K562 (cell line): ENCODE measurements around the gene TECPR2. TPM values are rescaled to one million over a fixed set of nuclear protein-coding genes. Genes with fewer than 3 reads are reported as not detected.

Experiments
- BRF2 ChIP-seq: IDR thresholded peaks from 3 replicates; pipeline ENCODE4 v1.6.1; 2011; ENCODE audit warnings: borderline replicate concordance, mild to moderate bottlenecking; ENCODE audit not compliant: insufficient read length, insufficient read depth
- CREB1 ChIP-seq, 2 experiments: sonication (generic) in 1 of 2; formaldehyde crosslinking in 1 of 2; IDR thresholded peaks; 2 replicates each; pipeline versions ENCODE4 v1.6.1 to v1.8.0; 2012 to 2022; ENCODE audit warnings: inconsistent platforms in 1 of 2, mild to moderate bottlenecking in 1 of 2, missing genetic modification reagents in 1 of 2, moderate library complexity in 1 of 2
- DLX4 ChIP-seq: fragments of 250-450 bp; sonication (Bioruptor Pico); IDR thresholded peaks from 2 replicates; pipeline ENCODE4 v1.6.1; 2021; ENCODE audit warnings: mild to moderate bottlenecking
- EZH2 ChIP-seq: IDR thresholded peaks from 2 replicates; pipeline ENCODE4 v1.6.1; 2012; ENCODE audit warnings: low read depth, mild to moderate bottlenecking, inconsistent platforms, low read length, borderline replicate concordance
- JUN ChIP-seq, 2 experiments: sonication (generic) in 1 of 2; formaldehyde crosslinking in 1 of 2; IDR thresholded peaks; 2 replicates each; pipeline versions ENCODE4 v1.6.1 to v1.8.0; 2012 to 2022; ENCODE audit warnings: borderline replicate concordance in 2 of 2, mild to moderate bottlenecking in 2 of 2, improper control_type of control experiment in 1 of 2, low read depth in 1 of 2, low read length in 1 of 2, missing genetic modification reagents in 1 of 2
- JUND ChIP-seq, 2 experiments: IDR thresholded peaks; 2 replicates in 1 of 2; 3 replicates in 1 of 2; pipeline ENCODE4 v1.6.1; 2011; ENCODE audit warnings: borderline replicate concordance in 2 of 2, low read depth in 2 of 2, low read length in 2 of 2, improper control_type of control experiment in 1 of 2, missing biosample characterization in 1 of 2, missing genetic modification characterization in 1 of 2, missing genetic modification reagents in 1 of 2
- NELFE ChIP-seq: IDR thresholded peaks from 2 replicates; pipeline ENCODE4 v1.6.1; 2011; ENCODE audit warnings: mild to moderate bottlenecking; ENCODE audit not compliant: insufficient read depth, insufficient read length
- NR2C1 ChIP-seq, 2 experiments: fragments of 450-650 bp; IDR thresholded peaks; 2 replicates each; pipeline ENCODE4 v1.6.1; 2017; ENCODE audit warnings: mild to moderate bottlenecking in 2 of 2, antibody characterized with exemption in 1 of 2, inconsistent platforms in 1 of 2, missing compliant biosample characterization in 1 of 2, missing genetic modification characterization in 1 of 2
- NR2C2 ChIP-seq, 2 experiments: fragments of 200-800 bp in 1 of 2; sonication (Bioruptor generic) in 1 of 2; sonication (generic) in 1 of 2; formaldehyde crosslinking in 1 of 2; IDR thresholded peaks; 2 replicates each; pipeline versions ENCODE4 v1.6.1 to v1.8.0; 2016 to 2022; ENCODE audit warnings: mild to moderate bottlenecking in 1 of 2, missing compliant biosample characterization in 1 of 2, missing genetic modification characterization in 1 of 2, missing genetic modification reagents in 1 of 2
- POU5F1 ChIP-seq: fragments of 150-350 bp; IDR thresholded peaks from 2 replicates; pipeline ENCODE4 v1.6.1; 2014; ENCODE audit warnings: borderline replicate concordance, low read length, low read depth, mild to moderate bottlenecking; ENCODE audit not compliant: partially characterized antibody
- RFX1 ChIP-seq: fragments of 450-650 bp; IDR thresholded peaks from 2 replicates; pipeline ENCODE4 v1.6.1; 2016; ENCODE audit warnings: mild to moderate bottlenecking, moderate library complexity
- RFX7 ChIP-seq: fragments of 250-450 bp; sonication (Bioruptor Pico); IDR thresholded peaks from 2 replicates; pipeline ENCODE4 v1.5.1; 2021; ENCODE audit warnings: mild to moderate bottlenecking
- SIX5 ChIP-seq, 2 experiments: IDR thresholded peaks; 2 replicates each; pipeline ENCODE4 v1.6.1; 2011; ENCODE audit warnings: low read length in 2 of 2, borderline replicate concordance in 1 of 2, low read depth in 1 of 2, mild to moderate bottlenecking in 1 of 2, moderate library complexity in 1 of 2; ENCODE audit not compliant: insufficient read depth in 1 of 2
- ZBTB8A ChIP-seq: fragments of 450-650 bp; IDR thresholded peaks from 2 replicates; pipeline ENCODE4 v1.6.1; 2018; ENCODE audit warnings: mild to moderate bottlenecking, moderate library complexity; ENCODE audit not compliant: partially characterized antibody
- ZNF324 ChIP-seq: fragments of 250-450 bp; sonication (Bioruptor Pico); IDR thresholded peaks from 2 replicates; pipeline ENCODE4 v1.4.0; 2020; ENCODE audit warnings: mild to moderate bottlenecking
- ZNF57 ChIP-seq: fragments of 450-650 bp; formaldehyde crosslinking; IDR thresholded peaks from 2 replicates; pipeline ENCODE4 v1.4.0; 2020; ENCODE audit warnings: mild to moderate bottlenecking, moderate library complexity
- polyA plus RNA-seq, 8 experiments: library from polyadenylated mRNA; depleted of rRNA in 4 of 8; stranded (reverse) in 5 of 8; unstranded in 3 of 8; fragments of >200 nt; fragmentation: Nextera tagmentation in 2 of 8; fragmentation: Illumina TruSeq in 1 of 8; extraction: Ambion mirVana in 2 of 8; extraction: Trizol in 1 of 8; gene quantifications; 2 replicates each; pipeline versions ENCODE4 v1.2.1 to v1.2.3, GENCODE V29; 2011 to 2014; ENCODE audit warnings: inconsistent platforms in 1 of 8, missing spikeins in 1 of 8
- total RNA-seq, 7 experiments: library from RNA; depleted of rRNA in 6 of 7; stranded (reverse); fragments of >200 nt in 6 of 7; fragmentation: Illumina TruSeq in 2 of 7; extraction: Trizol in 2 of 7; gene quantifications; 2 replicates each; pipeline versions ENCODE4 v1.2.1 to v1.2.3, GENCODE V29; 2011 to 2021; ENCODE audit warnings: low replicate concordance in 1 of 7
- TF ChIP-seq, protein P1 (sequence below): fragments of 200-800 bp; sonication (Bioruptor generic); IDR thresholded peaks from 2 replicates; pipeline ENCODE4 v1.6.1; 2017; ENCODE audit warnings: missing genetic modification characterization, missing compliant biosample characterization
- TF ChIP-seq, protein P2 (sequence below): IDR thresholded peaks from 3 replicates; pipeline ENCODE4 v1.6.1; 2011; ENCODE audit warnings: borderline replicate concordance, mild to moderate bottlenecking, moderate library complexity; ENCODE audit not compliant: insufficient read length; ENCODE audit errors: extremely low read depth

TECPR2 gene
- total and polyA plus RNA-seq, 9 of the 15 experiments (the other 6 are each of a cell fraction or from before 2014, with no cell fraction given): 0.04 to 3.0 (median 0.83) TPM

GRCh38 chr14:102319351-102320032, 43.2 kb upstream of the TECPR2 start, which contains the start of gene ZNF839 (continued):
- TF ChIP-seq ZBTB8A (no peak), POU5F1 (peak; percentile 91), EZH2 (no peak), NR2C1 (IDR thresholded peaks at IDR 0.05) (no peak), NR2C1 (tag; IDR thresholded peaks at IDR 0.05) (peak; percentile 17; the same call in 1 of the 2 replicates), JUN (IDR thresholded peaks at IDR 0.05; ENCODE audit: borderline replicate concordance, low read depth, low read length) (0 out of 2 replicates have a peak, but pooled peaks have one; percentile 12), JUN (CRISPR knock-in tag; IDR thresholded peaks at IDR 0.05; ENCODE audit: borderline replicate concordance) (peak; percentile 64; the same call in 1 of the 2 replicates), ZNF324 (CRISPR knock-in tag) (no peak), BRF2 (no peak), NR2C2 (CRISPR knock-in tag; IDR thresholded peaks at IDR 0.05) (no peak), NR2C2 (tag; IDR thresholded peaks at IDR 0.05) (peak; percentile 66; the same call in 1 of the 2 replicates), ZNF57 (no peak), RFX1 (peak; percentile 59; the same call in 1 of the 2 replicates), JUND (IDR thresholded peaks at IDR 0.05; ENCODE audit: borderline replicate concordance, low read depth, low read length) (peak; percentile 38; the same call in 1 of the 2 replicates), JUND (tag; IDR thresholded peaks at IDR 0.05; ENCODE audit: borderline replicate concordance, low read depth, low read length) (peak; percentile 54; the same call in 2 of the 3 replicates), DLX4 (CRISPR knock-in tag) (no peak), NELFE (no peak), CREB1 (IDR thresholded peaks at IDR 0.05) (peak; percentile 94), CREB1 (CRISPR knock-in tag; IDR thresholded peaks at IDR 0.05) (peak; percentile 88), RFX7 (CRISPR knock-in tag) (no peak), SIX5 (IDR thresholded peaks at IDR 0.05; ENCODE audit: borderline replicate concordance in 1 of 2, insufficient read depth in 1 of 2, low read depth in 1 of 2, low read length in 2 of 2) (peak in 1 of 2 experiments; percentile 26; a peak in 1 of 4 replicates)
- TF ChIP-seq, protein P1, sequence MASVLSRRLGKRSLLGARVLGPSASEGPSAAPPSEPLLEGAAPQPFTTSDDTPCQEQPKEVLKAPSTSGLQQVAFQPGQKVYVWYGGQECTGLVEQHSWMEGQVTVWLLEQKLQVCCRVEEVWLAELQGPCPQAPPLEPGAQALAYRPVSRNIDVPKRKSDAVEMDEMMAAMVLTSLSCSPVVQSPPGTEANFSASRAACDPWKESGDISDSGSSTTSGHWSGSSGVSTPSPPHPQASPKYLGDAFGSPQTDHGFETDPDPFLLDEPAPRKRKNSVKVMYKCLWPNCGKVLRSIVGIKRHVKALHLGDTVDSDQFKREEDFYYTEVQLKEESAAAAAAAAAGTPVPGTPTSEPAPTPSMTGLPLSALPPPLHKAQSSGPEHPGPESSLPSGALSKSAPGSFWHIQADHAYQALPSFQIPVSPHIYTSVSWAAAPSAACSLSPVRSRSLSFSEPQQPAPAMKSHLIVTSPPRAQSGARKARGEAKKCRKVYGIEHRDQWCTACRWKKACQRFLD (CRISPR knock-in tag): no peak
- TF ChIP-seq, protein P2, sequence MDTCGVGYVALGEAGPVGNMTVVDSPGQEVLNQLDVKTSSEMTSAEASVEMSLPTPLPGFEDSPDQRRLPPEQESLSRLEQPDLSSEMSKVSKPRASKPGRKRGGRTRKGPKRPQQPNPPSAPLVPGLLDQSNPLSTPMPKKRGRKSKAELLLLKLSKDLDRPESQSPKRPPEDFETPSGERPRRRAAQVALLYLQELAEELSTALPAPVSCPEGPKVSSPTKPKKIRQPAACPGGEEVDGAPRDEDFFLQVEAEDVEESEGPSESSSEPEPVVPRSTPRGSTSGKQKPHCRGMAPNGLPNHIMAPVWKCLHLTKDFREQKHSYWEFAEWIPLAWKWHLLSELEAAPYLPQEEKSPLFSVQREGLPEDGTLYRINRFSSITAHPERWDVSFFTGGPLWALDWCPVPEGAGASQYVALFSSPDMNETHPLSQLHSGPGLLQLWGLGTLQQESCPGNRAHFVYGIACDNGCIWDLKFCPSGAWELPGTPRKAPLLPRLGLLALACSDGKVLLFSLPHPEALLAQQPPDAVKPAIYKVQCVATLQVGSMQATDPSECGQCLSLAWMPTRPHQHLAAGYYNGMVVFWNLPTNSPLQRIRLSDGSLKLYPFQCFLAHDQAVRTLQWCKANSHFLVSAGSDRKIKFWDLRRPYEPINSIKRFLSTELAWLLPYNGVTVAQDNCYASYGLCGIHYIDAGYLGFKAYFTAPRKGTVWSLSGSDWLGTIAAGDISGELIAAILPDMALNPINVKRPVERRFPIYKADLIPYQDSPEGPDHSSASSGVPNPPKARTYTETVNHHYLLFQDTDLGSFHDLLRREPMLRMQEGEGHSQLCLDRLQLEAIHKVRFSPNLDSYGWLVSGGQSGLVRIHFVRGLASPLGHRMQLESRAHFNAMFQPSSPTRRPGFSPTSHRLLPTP: peak; percentile 97
